HG02884 (cell line): ENCODE results near the gene BACE2.
"Not testable (repeated sequence)": the region's sequence is repeated elsewhere in the genome, so short reads cannot be mapped to it uniquely, and the experiment has no call there.

Source experiments
- ATAC-seq: cut with Tn5 transposase; IDR thresholded peaks from one replicate; pipeline ENCODE4 v1.9.1; 2021; ENCODE audit warnings: mild to moderate bottlenecking, moderate library complexity; ENCODE audit not compliant: unreplicated experiment

Gene BACE2

GRCh38 chr21:41182547-41182946, 14.6 kb downstream of the BACE2 start:
- ATAC-seq = no peak

DNA sequence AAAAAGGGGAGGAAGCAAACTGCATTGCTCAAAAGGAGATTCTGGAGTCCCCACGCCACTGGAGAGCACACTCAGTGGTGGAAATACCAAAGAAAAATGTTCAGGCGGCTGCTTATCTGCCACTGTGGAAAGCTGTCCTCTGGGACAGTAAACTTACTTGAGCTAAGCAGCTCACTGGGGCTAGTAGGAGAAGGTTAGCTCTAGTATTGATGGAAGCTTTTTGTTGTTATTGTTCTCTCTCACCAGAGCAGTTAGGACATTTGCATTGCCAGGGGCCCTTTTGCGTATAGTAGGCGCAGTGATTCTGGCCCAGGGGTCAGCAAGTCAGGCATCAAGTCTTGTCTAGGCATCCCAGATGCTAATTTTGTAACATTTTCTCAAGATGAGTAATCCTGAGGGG, 15.6 kb downstream of the BACE2 start:
- ATAC-seq = no peak

- no peak for ATAC-seq
Observed at GRCh38 chr21:41185802-41186201, 17.8 kb downstream of the BACE2 start.

DNA sequence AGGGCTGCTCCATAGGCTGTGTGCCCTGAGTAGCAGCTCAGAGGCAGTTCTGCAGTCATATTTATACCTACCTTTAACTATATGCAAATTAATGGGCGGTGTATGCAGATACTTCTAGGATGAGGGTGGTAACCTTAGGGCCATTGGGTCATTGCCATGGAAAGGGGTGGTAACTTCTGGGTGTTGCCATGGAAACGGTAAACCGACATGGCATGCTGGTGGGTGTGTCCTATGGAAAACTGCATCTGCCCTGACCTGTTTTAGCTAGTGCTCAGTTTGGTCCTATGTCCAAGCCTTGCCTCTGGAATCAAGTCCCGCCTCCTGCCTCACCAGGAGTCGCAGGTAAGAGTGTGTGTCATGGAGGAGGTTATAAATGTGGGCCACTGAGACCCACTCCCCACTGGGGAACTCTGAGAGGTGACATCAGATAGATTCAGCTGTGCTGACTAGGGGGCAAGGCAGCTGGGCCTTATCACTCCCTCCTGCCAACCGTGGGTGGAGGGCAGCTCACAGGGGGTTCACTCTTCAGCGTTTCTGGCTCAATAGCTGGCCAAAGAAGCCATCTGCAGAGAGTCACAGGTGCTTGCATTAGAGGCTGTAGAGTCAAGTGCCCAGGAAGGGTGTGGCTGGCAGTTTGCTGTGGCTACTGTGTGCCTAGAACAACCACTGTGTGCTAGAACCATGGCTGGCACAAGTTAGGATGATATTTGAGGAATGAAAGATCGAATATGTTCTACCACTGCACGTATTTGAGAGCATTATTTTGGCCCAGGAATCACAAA, 19.0 kb downstream of the BACE2 start:
- ATAC-seq = no peak

DNA sequence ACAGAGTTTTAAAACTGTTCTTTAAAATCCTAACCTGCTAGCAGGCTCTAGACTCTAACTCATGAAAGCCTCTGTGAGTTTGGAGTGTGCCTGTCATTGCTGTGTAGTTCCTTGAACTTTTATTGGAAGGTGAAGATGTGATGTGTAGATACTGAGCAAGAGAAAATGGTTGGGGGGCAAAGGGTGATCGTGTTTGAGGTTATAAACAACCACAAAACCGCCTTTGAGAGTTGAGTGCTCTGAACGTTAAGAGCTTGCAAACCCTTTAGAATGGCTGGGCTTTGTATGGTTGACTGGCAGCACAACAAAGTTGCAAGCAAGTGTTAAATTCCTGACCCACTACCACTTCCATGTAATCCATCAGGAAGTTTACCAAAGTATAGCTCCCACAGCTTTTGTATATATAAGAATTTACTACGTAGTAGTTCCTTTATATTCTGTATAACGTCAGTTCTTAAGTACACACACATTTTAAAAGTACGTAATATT, 19.6 kb downstream of the BACE2 start:
- no peak for ATAC-seq

- ATAC-seq = no peak
Observed at GRCh38 chr21:41188486-41189149, 20.7 kb downstream of the BACE2 start.

DNA sequence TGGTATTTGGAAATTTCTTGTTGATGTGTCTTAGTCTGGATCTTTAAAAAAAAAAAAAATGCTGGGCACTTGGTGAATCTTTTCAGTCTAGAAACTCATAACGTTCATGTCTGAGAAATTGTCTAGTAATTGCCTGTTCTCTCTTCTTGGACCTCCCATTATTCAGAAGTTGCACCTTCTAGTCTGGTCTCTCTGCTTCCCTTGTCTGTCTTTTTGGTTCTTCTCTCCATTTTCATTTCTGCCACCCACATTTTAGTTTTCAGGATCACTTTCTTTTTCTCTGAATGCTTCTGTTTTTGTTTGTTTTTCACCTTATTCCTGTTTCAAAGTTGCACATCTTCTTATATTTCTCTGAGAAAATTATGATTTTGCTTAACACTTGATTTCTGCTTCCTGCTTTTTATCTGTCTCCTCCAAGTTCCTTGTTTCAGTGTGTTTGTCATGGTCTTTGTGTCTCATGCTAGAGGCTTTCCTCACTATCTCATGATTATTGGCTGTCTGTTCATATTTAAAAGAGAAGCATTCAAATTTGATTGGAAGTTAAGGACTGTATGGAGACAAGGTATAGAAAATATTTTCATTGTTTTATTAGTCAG, 21.3 kb downstream of the BACE2 start:
- ATAC-seq = no peak

- ATAC-seq = not testable (repeated sequence)
Observed at GRCh38 chr21:41192552-41192951, 24.6 kb downstream of the BACE2 start.

GRCh38 chr21:41195311-41195710, 27.4 kb downstream of the BACE2 start:
- ATAC-seq = no peak

DNA sequence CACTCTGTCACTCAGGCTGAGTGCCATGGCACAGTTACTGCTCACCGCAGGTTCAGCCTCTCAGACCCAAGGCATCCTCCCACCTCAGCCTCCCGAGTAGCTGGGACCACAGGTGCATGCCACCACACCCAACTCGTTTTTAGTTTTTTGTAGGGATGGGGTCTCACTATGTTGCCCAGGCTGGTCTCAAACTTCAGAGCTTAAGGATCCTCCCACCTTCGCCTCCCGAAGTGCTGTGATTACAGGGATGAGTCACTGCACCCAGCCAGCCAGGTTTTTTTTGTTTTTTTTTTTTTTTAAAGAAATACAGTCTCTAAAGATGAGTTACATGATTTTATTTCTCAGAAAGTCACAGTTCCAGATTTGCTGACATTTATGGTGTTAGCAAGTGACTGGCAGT, 29.0 kb downstream of the BACE2 start:
- no peak for ATAC-seq

DNA sequence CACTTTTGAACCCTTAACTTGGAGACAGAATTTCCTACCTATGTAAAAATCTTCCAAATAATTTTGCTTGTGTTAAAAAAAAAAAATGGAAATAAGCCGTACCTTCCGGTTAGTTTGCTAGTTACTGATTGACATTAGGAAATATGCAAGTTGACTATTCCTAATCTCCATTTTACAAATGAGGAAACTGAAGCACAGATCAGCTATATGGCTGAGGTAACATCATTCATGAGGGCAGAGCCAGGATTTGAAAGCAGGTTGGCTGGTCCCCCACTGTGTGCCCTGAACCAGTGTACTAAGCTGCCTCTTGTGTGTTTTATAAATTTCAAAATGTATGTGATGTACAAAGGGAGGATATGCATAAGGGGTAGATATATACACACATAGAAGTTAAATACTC, 29.6 kb downstream of the BACE2 start:
- ATAC-seq = no peak

- not testable (repeated sequence) for ATAC-seq
Observed at GRCh38 chr21:41198647-41199046, 30.7 kb downstream of the BACE2 start.

DNA sequence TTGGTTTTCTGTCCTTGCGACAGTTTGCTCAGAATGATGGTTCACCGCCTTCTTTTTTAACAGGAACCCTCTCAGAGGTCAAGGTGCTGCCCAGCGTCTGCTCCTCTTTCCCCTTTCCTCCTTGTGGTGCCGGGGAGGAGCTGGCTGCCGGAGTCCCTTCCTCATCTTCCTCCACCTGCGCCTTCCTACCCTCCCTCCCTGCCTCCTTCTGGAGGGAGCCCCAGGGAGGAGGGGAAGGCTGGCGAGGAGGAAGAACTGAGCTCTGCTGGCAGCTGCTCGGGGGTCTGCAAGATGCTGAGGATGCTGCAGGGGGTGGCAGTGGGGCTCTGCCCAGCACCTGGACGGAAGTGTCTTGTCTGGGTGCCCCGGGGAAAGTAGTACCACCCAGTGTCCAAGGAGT, 31.2 kb downstream of the BACE2 start:
- ATAC-seq = no peak

- no peak for ATAC-seq
Observed at GRCh38 chr21:41199588-41199987, 31.6 kb downstream of the BACE2 start.

DNA sequence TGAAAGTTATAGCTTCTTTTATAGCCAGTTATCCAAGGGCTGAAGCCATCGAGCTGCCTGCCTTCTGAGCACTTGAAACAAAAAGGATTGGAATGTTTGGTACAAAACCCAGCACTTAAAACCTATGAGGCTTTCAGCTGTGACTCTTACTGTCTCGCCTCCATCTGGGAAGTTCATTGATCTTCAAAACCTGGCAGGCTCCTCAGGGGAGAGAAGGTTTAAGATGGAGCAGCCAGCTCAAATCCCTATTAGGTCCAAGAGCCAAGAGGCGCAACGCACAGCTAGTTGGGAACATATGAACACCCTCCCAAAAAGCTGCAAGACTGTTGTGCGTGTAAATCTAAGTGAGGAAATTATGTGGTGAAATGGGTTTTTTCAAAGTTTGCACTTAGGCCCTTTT, 33.4 kb downstream of the BACE2 start:
- no peak for ATAC-seq

DNA sequence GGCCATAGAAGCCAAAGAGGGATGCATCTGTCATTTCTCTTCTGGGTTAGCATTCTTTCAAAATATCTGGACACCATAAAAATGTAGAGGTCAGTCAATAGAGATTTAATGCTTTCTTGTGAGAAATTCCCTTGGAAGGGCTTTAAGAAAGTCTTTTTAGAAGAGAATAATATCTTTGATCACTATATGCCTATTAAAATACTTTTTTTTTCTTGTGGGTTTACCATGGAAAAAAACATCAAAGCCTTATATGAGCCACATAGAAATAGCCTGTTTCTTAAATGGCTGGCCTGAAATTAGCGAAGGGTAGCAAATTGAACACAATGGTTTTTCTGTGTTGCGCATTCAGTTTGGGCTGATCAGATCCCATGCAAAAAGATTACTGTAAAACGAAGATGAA, 36.8 kb downstream of the BACE2 start:
- ATAC-seq = no peak

GRCh38 chr21:41207401-41208375, 39.7 kb downstream of the BACE2 start:
- no peak for ATAC-seq

DNA sequence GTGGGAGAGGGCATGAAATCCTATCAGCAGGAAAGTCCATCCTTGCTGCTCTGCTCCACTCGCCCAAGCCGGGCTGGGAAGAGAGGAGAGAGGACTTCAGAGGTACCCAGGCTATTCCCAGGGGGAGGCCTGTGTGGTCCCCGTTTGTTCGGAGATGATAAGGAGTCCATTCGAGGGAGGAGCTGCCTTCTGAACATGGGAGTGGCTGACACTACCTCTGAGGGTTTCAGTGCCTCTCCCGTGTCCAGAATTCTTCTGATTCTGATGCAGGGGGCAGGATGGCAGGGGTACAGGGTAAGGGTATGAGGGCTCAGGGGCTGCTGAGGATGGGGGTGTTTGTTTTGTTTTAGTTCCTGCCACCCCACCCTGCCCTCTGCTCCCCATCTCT, 40.4 kb downstream of the BACE2 start:
- no peak for ATAC-seq

- ATAC-seq = no peak
Observed at GRCh38 chr21:41209016-41209619, 41.2 kb downstream of the BACE2 start.

GRCh38 chr21:41210426-41211059, 42.6 kb downstream of the BACE2 start:
- ATAC-seq = no peak
